ENCODE results near the gene POU2AF2.

- TF ChIP-seq CTCF (IDR thresholded peaks at IDR 0.05; ENCODE audit: low read depth, low read length, missing input control) (no peak), ZBTB33 (IDR thresholded peaks at IDR 0.05) (no peak), MAX (IDR thresholded peaks at IDR 0.05) (no peak)
Observed at GRCh38 chr11:111246956-111247355, 1.4 kb downstream of the POU2AF2 start.
